NCI-H446 treated with DMSO at 0.1 percent for 48 hours (cell line): ENCODE results near the gene SLC9C1.

Experiments used
- DNase-seq: peaks from one replicate; lab custom pipeline; 2025; lab: John Stamatoyannopoulos, UW

SLC9C1 gene

DNA sequence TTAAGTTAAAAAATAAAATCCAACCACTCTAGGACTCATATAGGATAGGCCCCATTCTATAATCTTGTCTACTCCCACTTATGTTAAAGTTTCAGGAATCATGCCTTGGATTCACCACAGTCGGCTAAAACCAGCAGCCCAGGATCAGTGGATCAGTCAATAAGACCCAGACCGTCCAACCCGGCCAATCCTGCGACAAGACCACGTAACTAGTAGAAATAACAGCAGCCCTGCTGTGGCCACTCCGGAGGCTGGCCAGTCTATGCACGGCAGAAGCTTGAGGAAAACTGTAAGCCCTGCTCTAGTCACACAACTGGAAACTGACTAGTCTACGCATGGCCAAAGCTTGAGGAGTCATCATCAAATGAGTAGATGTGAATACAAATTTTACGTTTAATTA, 12.8 kb upstream of the SLC9C1 start:
- no peak for DNase-seq

DNA sequence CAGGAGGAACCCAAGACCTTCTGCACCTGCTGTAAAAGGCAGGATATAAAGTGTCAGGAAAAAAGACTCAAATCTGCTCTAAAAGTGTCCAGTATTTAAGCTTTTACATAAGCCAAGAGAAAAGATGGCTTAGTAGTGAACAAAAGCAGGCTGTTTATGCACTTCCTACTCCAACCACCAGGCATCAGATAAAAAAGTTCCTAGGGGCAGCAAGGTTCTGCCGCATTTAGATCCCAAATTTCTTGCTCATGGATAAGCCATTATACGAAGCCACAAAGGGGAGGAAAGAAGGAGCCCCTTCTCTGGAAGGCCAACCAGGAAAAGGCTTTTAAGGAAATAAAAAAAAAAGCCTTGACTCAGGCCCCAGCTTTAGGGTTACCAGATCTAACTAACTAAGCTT, 10.6 kb upstream of the SLC9C1 start:
- no peak for DNase-seq

DNA sequence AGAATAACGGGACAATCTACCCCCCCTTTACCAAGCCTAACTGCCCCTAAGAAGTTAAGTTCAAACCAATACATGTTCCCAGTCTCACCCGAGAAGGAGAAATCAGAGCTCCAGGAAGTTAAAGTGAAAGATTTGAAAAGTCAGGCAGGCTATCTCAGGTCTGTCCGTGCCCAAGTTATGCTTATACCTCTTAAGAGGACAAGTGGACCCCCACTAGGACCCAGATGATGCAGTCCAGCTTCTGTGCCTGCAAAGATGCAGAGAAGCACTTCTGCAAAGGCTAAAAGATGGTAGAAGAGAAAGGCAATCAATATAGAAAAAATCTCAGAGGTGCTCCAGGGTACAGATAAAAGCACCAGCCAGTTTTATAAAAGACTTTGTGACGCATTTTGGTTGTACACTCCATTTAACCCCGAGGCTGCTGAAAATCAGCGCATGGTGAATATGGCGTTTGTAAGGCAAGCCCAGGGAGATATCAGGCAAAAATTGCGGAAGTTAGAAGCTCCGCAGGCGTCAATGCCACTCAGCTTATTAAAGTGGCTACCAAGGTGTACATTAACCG, 9.8 kb upstream of the SLC9C1 start:
- DNase-seq = no peak

DNA sequence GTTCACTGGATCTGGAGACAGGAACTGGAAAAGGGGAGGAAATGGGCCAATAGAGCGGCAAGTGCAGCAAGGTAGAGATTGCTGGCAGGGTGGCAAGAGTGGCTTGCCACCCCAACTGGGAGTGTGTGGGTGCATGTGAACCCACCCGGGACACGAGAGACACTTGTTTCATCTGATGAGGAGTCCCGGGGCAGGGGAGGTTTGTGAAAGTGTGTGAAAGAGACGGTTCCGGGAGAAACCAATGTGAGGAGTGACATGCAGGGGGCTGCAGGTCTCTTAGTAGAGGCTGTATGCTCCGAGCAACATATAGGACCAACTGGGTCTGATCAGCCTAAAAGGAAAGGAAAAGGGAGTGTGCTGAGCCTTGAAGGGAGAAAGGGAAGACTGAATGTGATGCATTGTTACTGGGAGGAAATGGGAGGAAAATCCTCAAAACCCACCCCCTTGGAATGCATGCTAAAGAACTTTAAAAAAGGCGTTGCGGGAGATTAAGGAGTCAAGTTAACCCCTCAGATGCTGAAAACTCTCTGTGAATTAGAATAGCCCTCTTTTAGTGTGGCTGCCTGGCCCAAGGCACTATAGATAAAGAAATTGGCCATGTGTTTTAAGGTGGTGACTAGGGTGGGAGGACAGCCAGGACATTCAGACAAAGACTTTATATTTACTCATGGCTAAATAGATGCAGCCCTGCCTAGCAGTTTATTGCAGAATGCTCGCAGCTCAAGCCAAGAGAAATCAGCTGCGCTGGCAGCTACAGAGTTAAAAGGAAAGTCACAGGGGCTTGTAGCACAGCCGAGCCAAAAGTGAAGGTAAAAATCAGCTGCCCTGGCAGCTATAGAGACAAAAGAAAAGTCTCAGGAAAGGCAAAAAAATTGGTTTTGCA, 9.1 kb upstream of the SLC9C1 start:
- no peak for DNase-seq

- no peak for DNase-seq
These were observed 8.3 kb upstream of the SLC9C1 start for GRCh38 chr3:112302150-112302830.

GRCh38 chr3:112298781-112299180, 4.8 kb upstream of the SLC9C1 start:
- no peak for DNase-seq

DNA sequence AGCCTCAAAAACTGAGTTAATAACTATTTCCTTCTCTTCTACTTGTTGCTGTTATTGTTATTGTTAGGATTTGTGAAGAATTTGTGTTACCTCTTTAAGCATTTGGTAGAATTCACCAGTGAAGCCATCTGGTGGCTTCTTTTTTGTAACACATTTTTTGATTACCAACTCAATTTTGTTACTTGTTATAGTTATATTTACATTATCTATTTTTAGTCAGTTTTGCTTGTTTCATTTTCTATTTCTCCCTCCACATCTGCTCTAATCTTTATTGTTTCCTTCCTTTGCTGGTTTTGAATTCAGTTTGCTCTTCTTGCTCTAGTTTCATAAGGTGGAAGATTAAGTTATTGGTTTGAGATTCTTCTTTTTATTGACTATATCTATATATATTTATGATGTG, 3.7 kb upstream of the SLC9C1 start:
- DNase-seq = no peak

- no peak for DNase-seq
These were observed 5.0 kb downstream of the SLC9C1 start for GRCh38 chr3:112289011-112289410.

- no peak for DNase-seq
These were observed 13.8 kb downstream of the SLC9C1 start for GRCh38 chr3:112280266-112280665.

DNA sequence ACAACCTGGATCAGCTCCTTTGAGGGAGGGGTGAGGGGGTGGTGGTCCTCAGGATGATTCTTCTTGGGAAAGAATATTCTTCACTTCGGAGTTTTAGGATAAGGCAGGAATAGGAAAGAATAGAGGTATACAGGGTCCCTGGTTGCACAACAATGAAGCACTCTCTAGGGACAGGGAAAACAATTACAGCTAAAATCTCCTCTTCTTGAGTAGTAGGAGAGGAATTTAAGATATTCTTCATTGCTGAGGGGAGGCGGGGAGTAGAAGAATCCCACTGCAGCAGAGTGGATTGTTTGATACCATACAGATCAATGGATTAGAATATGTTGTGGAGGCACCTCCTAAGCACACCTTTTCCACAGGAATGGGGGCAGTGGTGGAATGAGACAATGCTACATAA, 20.5 kb downstream of the SLC9C1 start:
- DNase-seq = no peak

DNA sequence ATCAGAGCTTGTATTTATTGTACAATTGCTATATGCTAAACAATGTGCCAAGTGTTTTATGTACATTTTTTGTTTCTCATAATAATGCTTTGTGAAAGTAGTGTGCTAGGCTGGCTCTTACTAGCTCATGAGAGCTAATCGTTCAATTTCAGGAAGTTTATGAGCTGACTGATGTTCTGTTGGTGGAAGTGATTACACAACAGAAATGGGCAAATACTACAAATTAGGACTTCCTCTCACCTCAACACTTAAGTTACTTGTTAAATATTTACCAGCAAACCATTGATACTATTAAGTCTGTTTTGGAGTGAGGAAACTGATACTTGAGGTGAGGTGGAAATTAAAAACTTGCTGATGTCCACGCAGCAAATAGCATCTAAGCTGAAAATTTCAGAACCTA, 32.3 kb downstream of the SLC9C1 start:
- DNase-seq = no peak

GRCh38 chr3:112260563-112260962, 33.5 kb downstream of the SLC9C1 start:
- DNase-seq = no peak

DNA sequence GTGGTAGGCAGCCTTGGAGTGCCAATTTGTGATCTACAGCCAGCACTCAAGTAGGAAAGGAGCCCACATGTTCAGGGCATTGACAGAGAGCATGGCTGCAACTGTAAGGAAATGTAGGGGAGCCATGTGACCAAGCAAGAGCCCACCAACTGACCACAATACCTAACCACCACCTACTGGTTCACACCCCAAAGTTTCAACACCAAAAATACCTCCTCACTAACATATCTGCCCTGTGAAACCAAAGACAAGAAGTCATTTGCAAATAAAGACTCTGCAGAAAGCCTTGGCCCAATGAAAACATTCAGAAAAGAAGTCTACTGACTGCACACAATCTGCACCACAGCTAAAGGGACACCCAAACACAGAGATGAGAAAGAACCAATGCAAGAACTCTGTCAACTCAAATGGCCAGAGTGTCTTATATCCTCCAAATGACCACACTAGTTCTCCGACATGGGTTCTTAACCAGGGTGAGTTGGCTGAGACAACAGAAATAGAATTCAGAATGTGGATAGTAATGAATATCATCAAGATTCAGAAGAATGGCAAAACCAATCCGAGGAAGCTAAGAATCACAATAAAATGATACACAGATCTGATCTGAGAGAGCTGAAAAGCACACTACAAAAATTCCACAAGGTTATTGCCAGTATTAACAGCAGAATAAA, 40.6 kb downstream of the SLC9C1 start:
- no peak for DNase-seq

DNA sequence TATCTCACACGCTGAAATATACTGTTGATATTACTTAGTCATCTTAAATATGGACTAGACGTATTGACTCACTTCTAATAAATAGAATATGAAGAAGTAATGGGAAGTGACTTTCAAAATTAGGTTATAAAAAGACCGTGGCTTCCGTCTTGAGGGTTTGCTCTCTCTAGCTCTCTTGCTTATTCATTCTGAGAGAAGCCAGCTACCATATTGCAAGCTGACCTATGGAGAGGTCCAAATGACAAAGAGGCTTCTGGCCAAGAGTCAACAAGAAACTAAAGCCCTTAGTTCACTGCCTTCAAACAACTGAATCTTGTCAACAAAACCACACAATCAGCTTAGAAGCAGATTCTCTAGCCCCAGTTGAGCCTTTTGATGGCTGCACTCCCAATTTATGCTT, 46.1 kb downstream of the SLC9C1 start:
- DNase-seq = no peak

- no peak for DNase-seq
These were observed 46.7 kb downstream of the SLC9C1 start for GRCh38 chr3:112247350-112247749.

DNA sequence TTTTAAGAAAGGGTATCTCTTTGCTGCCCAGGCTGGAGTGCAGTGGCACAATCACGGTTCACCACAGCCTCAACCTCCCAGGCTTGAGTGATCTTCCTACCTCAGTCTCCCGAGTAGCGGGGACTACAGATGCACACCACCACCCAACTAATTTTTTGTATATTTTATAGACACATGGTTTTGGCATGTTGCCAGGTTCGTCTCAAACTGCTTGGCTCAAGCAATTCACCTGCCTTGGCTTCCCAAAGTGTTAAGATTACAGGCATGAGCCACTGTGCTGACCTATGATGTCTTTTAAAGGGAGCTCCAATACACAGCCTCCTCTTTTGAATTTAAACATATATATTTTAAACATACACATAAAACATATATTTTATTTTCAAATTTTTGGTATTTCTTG, 60.9 kb downstream of the SLC9C1 start:
- no peak for DNase-seq

- DNase-seq = no peak
These were observed 62.3 kb downstream of the SLC9C1 start for GRCh38 chr3:112231727-112232126.

DNA sequence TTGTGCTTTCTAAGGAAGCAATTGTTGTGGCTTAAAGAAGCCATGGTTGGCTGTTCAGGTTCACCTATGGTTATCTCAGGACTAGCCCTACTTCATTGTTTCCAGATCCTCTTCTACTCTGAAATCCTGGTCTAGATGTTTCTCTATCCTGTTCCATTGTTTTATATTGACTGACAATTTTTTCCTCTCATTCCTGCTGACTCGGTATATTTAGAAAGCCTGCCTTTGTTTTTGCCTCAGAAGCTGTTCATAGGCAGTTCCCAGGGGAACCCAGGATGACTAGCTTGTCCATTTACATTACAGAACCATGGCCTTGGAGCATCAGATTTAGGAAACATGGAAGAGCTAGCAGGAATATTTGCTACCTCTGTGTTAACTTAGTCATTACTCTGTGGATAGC, 64.0 kb downstream of the SLC9C1 start:
- no peak for DNase-seq

- DNase-seq = no peak
These were observed 65.2 kb downstream of the SLC9C1 start for GRCh38 chr3:112228786-112229185.

DNA sequence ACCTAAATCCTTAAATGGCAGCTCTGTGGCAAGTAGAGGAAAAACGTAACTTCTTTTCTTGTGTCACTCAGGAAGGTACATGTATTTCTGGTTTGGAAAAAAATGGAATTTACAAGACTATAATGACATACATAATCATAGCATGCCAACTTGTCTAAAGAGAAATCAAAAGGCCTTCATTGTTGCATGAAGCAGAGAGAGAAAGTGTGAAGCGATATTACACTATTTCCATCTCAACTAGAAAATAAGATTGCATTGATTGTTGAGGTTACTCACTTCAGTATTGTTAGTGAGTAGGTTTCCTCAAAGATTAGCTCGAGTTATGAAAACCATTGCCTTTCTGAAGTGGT, 93.7 kb downstream of the SLC9C1 start:
- no peak for DNase-seq

DNA sequence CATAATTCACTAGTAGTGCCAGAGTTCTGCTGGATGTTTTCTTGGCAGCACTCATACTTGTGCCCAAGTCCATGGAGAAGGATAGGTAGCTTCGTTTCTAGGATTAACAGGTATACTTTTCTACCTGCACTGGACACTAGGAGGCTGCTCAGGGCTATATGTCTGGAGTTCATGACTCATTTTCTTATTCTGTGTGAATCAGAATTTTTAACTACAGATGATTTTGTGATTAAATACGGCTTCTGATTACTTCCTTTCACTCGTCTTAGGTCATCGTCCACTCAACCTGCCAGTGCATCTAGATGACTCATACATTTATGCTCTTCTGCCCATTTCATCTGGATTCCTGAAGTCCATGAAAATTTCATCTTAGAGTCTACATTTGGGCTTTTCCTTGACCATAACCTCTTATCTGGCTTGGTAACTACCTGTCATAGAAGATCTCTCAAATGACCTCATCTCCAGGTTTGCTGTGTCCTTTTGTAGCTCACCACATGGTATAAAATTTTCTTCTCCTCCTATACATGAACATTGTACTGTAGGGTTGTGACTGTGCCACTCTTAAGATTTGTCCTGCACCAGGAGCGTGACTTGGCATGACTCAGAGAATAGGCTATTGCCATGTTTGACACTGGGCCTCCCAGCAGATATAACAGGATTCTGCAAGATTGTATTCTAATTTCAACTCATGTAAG, 94.2 kb downstream of the SLC9C1 start:
- DNase-seq = no peak

DNA sequence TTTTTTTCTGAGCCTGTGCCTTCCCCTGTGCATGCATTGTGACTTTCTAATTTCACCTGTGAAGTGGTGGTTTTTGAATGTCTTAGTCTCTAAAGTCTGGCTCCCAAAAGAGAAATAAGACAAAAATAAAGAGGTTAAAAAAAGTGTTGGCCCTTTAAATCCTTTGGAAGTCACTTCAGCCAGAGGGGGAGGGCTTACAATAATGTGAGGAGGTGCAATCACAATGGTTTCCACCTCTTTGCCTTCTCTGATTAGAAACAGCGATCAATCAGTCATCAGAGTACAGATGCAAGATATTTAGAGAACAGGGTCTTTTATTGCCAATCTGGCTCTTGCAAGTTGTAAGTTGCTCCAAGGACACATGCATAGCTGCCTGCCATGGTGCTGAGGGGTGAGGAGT, 96.9 kb downstream of the SLC9C1 start:
- no peak for DNase-seq
